ENCODE measurements around the gene ZNF789. TPM values are rescaled to one million over a fixed set of nuclear protein-coding genes. Genes with fewer than 3 reads are reported as not detected.

ZNF789 gene
- total and polyA plus RNA-seq, 9 of the 15 experiments (the other 6 are each of a cell fraction or from before 2014, with no cell fraction given), result 6.1 to 57.0 (median 24.8) TPM

GRCh38 chr7:99456288-99456687 is 16.4 kb upstream of the ZNF789 start:
- intact Hi-C loops (cut with micrococcal nuclease), result no loop called here
- no peak overlapping the region for H3K4me3 ChIP-seq
- POLR2A ChIA-PET, result interaction anchor here (0.6 to 2.9 kb wide), 6 partner anchors 9 to 578 kb away, joined by 3 to 28 read pairs (median 4); partner anchors contain the start of genes ATP5MF, CPSF4, PDAP1 and PTCD1
- in situ Hi-C loops (cut with MboI), result no loop called here
- H3K79me2 ChIP-seq (ENCODE audit: control insufficient read depth, insufficient read depth, low read length), result peaks cover 44% of the 10 kb centered on the region
- H3K9me1 ChIP-seq (ENCODE audit: control insufficient read depth, insufficient read depth, low read length), result no peaks in the 10 kb centered on the region
- peaks cover 99% of the 10 kb centered on the region for H3K36me3 ChIP-seq (ENCODE audit: control insufficient read depth, insufficient read depth, low read length)
- FAIRE-seq (no peak), ATAC-seq (peak; percentile 3; the same call in 2 of the 3 replicates), DNase-seq (ENCODE audit: extremely low read depth in 1 of 4, low spot score in 3 of 4) (peak in 1 of 4 experiments; percentile 14)
- H3K9me3 ChIP-seq (replicated peaks; ENCODE audit: control insufficient read depth, insufficient read depth, low read depth, low read length), result no peaks in the 10 kb centered on the region
- no peak overlapping the region for H3K27ac ChIP-seq (ENCODE audit: extremely low read depth, low read depth, low read length)
- peaks cover 48% of the 10 kb centered on the region for H4K20me1 ChIP-seq (replicated peaks; ENCODE audit: control insufficient read depth, insufficient read depth, low read length)
- CTCF ChIA-PET (ENCODE audit: low intra/inter-chr PET ratio), result no interaction called here
- H3K9ac ChIP-seq (ENCODE audit: insufficient read depth in 1 of 2, low read depth in 2 of 2, low read length in 2 of 2), result peak overlapping the region in 1 of 2 experiments; percentile 54; a peak in 1 of 4 replicates
- no TSS peak for BruUV-seq (replicated peaks)
- no peak overlapping the region for H3K4me2 ChIP-seq (ENCODE audit: insufficient read depth, low read length)
- 79% methylated on average over 9 of the region's 13 CpGs for WGBS (ENCODE audit: insufficient coverage, low coverage, missing lambda C conversion rate)
- H2AFZ ChIP-seq (ENCODE audit: low read depth, low read length), result no peak overlapping the region
- peaks cover 0 to 18% of the 10 kb centered on the region in 2 experiments; a peak in 2 of 5 replicates for H3K4me1 ChIP-seq (replicated peaks in 1 of 2; ENCODE audit: control insufficient read depth in 2 of 2, insufficient read depth in 2 of 2, low read length in 2 of 2)
- H3K27me3 ChIP-seq (ENCODE audit: control insufficient read depth in 2 of 2, insufficient read depth in 2 of 2, low read length in 2 of 2), result no peaks in the 10 kb centered on the region
- no peak for TF ChIP-seq NKRF (IDR thresholded peaks at IDR 0.05; ENCODE audit: borderline replicate concordance)
- TF ChIP-seq MCM2 (IDR thresholded peaks at IDR 0.05; ENCODE audit: low read depth), result no peak
- no peak for TF ChIP-seq ZNF316 (IDR thresholded peaks at IDR 0.05)
- TF ChIP-seq UBTF (IDR thresholded peaks at IDR 0.05; ENCODE audit: borderline replicate concordance in 1 of 2, low read depth in 2 of 2, low read length in 2 of 2), result no peak
- TF ChIP-seq NCOA1 (IDR thresholded peaks at IDR 0.05; ENCODE audit: low read depth), result no peak
- TF ChIP-seq HNRNPH1 (optimal IDR thresholded peaks at IDR 0.05; ENCODE audit: low read depth, low read length), result no peak
- TF ChIP-seq ZNF232 (CRISPR knock-in tag; IDR thresholded peaks at IDR 0.05), result no peak
- no peak for TF ChIP-seq MCM7 (IDR thresholded peaks at IDR 0.05)
- no peak for TF ChIP-seq TSHZ1 (CRISPR knock-in tag; IDR thresholded peaks at IDR 0.05)
- TF ChIP-seq ELK1 (CRISPR knock-in tag; IDR thresholded peaks at IDR 0.05), result no peak
- TF ChIP-seq RBM22 (IDR thresholded peaks at IDR 0.05; ENCODE audit: low read depth, low read length, poor library complexity, severe bottlenecking), result peak; percentile 85
- no peak for TF ChIP-seq ZEB2 (IDR thresholded peaks at IDR 0.05)
- no peak for TF ChIP-seq TAF7 (tag; IDR thresholded peaks at IDR 0.05)
- 0 out of 2 replicates have a peak, but pooled peaks have one; percentile 3 for TF ChIP-seq POLR2AphosphoS5 (IDR thresholded peaks at IDR 0.05; ENCODE audit: control insufficient read depth, insufficient read depth, low read depth, low read length)

All from K562 (cell line).